GDM1 (cell line): Measurements from ENCODE around the gene GNAO1.

ENCODE experiments used
- DNase-seq: peaks from one replicate; lab custom pipeline; 2025; lab: John Stamatoyannopoulos, UW

GNAO1 gene

GRCh38 chr16:56266641-56267607 lies 75.6 kb downstream of the GNAO1 start:
- DNase-seq = no peak

GRCh38 chr16:56267888-56268287 lies 76.6 kb downstream of the GNAO1 start:
- DNase-seq = no peak

- DNase-seq = no peak
Observed at GRCh38 chr16:56268799-56269198, 77.5 kb downstream of the GNAO1 start.

GRCh38 chr16:56269281-56269680 lies 78.0 kb downstream of the GNAO1 start:
- no peak for DNase-seq

GRCh38 chr16:56269811-56270684 lies 78.8 kb downstream of the GNAO1 start:
- DNase-seq = no peak

GRCh38 chr16:56270828-56271227 lies 79.5 kb downstream of the GNAO1 start:
- DNase-seq = no peak

GRCh38 chr16:56272583-56272894 lies 81.2 kb downstream of the GNAO1 start:
- DNase-seq = no peak

GRCh38 chr16:56273615-56274014 lies 82.3 kb downstream of the GNAO1 start:
- no peak for DNase-seq

GRCh38 chr16:56274369-56274768 lies 83.1 kb downstream of the GNAO1 start:
- DNase-seq = no peak

GRCh38 chr16:56275076-56275475 lies 83.8 kb downstream of the GNAO1 start:
- DNase-seq = no peak

- no peak for DNase-seq
Observed at GRCh38 chr16:56275801-56276200, 84.5 kb downstream of the GNAO1 start.

GRCh38 chr16:56277075-56277474 lies 85.8 kb downstream of the GNAO1 start:
- no peak for DNase-seq

GRCh38 chr16:56278196-56278855 lies 87.0 kb downstream of the GNAO1 start:
- no peak for DNase-seq

GRCh38 chr16:56279132-56279531 lies 87.8 kb downstream of the GNAO1 start:
- no peak for DNase-seq

- DNase-seq = no peak
Observed at GRCh38 chr16:56279914-56280313, 88.6 kb downstream of the GNAO1 start.

GRCh38 chr16:56281249-56281805 lies 90.0 kb downstream of the GNAO1 start:
- no peak for DNase-seq

GRCh38 chr16:56282451-56282850 lies 91.2 kb downstream of the GNAO1 start:
- DNase-seq = no peak

GRCh38 chr16:56284521-56284920 lies 93.2 kb downstream of the GNAO1 start:
- DNase-seq = no peak

- DNase-seq = no peak
Observed at GRCh38 chr16:56286809-56287208, 95.5 kb downstream of the GNAO1 start.

- DNase-seq = no peak
Observed at GRCh38 chr16:56288019-56288418, 96.7 kb downstream of the GNAO1 start.

- DNase-seq = no peak
Observed at GRCh38 chr16:56289416-56289815, 98.1 kb downstream of the GNAO1 start.

GRCh38 chr16:56289862-56290261 lies 98.6 kb downstream of the GNAO1 start:
- DNase-seq = no peak
